Measurements from ENCODE around the gene BCAS3.

BCAS3 gene

DNA sequence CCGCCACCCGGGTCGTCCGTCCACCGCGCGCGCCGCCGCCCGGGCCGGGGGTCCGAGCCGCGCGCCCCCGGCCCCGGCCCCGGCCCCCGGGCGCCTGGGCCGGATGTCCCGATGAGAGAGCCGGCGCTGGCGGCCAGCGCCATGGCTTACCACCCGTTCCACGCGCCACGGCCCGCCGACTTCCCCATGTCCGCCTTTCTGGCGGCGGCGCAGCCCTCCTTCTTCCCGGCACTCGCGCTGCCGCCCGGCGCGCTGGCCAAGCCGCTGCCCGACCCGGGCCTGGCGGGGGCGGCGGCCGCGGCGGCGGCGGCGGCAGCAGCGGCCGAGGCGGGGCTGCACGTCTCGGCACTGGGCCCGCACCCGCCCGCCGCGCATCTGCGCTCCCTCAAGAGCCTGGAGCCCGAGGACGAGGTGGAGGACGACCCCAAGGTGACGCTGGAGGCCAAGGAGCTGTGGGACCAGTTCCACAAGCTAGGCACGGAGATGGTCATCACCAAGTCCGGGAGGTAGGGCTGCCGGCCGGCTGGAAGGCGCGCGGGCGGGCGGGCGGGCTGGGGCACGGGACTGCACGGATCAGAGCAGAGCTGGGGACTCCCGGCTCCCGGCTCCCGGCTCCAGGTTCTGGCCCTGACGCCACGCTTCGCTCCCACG lies 722.5 kb downstream of the BCAS3 start:
- no peak for DNase-seq (ENCODE audit: low read depth)

GRCh38 chr17:61400717-61401388 lies 723.2 kb downstream of the BCAS3 start:
- no peak for DNase-seq (ENCODE audit: low read depth)

GRCh38 chr17:61401389-61402072 lies 723.9 kb downstream of the BCAS3 start:
- no peak for DNase-seq (ENCODE audit: low read depth)

DNA sequence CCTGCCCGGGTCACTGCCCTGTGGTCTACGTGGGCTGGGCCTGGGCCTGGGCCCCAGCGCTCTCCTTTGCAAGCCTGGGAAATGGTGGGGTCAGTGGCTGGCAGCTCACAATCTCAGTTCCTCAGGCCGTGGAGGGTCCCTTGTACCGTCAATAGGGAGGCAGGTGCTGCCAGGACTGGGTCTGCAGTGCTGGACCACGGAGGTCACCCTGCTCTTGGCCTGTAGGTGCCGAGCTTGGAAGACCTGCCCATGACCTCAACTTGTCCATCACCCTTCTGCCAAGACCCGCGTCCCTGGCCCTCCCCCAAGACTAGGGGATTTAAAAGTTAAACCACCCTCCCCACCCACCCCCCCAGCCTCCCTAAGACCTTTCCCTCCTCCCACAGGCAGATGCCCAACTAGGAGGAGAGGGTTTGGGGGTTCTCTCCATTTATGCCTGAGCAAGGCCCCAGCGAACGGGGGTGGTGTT lies 724.5 kb downstream of the BCAS3 start:
- no peak for DNase-seq (ENCODE audit: low read depth)

GRCh38 chr17:61402978-61403800 lies 725.5 kb downstream of the BCAS3 start:
- DNase-seq (ENCODE audit: low read depth): no peak

- DNase-seq (ENCODE audit: low read depth): no peak
These were observed 726.4 kb downstream of the BCAS3 start for GRCh38 chr17:61403801-61404662.

DNA sequence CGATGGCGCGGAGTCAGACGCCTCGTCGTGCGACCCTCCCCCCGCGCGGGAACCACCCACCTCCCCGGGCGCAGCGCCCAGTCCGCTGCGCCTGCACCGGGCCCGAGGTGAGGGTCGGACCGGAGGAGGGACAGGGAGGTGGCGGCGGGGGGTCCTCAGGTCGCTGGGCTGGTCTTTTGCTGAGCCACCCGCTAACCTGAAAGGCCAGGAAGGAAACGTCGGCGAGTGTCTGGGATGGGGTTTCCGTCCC lies 726.9 kb downstream of the BCAS3 start:
- DNase-seq (ENCODE audit: low read depth): no peak

DNA sequence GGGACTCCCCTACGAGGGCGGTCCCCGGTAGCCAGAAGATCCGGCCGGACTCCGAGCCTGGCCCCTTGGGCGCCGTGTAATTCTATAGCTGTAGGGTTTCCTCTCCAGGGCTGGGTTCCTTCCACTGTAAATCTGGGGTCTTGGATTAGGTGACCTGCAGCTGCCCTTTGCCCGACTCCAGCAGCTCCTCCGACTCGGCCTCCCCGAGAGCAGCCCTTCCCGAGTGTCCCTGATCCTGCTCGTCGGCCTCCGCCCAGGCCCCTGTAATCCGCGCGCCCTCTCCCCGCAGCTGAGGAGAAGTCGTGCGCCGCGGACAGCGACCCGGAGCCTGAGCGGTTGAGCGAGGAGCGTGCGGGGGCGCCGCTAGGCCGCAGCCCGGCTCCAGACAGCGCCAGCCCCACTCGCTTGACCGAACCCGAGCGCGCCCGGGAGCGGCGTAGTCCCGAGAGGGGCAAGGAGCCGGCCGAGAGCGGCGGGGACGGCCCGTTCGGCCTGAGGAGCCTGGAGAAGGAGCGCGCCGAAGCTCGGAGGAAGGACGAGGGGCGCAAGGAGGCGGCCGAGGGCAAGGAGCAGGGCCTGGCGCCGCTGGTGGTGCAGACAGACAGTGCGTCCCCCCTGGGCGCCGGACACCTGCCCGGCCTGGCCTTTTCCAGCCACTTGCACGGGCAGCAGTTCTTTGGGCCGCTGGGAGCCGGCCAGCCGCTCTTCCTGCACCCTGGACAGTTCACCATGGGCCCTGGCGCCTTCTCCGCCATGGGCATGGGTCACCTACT lies 727.4 kb downstream of the BCAS3 start:
- DNase-seq (ENCODE audit: low read depth): no peak

- DNase-seq (ENCODE audit: low read depth): no peak
These were observed 728.3 kb downstream of the BCAS3 start for GRCh38 chr17:61405686-61406536.

DNA sequence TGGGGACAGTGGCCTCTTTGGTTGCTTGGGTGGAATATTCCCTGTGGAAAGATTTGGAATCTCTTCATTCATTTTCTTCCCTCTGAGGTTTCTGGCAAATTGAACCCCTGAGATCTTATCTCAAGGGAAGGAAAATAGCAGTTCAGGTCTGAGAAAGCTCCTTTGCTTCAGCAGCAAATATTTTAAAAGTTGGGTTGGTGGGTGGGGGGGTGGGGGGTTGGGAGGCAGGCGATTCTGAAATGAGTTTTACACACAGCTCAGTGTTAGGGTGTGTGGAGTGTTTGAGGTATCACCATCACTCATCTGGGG lies 728.8 kb downstream of the BCAS3 start:
- DNase-seq (ENCODE audit: low read depth): no peak

- no peak for DNase-seq (ENCODE audit: low read depth)
These were observed 729.6 kb downstream of the BCAS3 start for GRCh38 chr17:61406971-61407911.

DNA sequence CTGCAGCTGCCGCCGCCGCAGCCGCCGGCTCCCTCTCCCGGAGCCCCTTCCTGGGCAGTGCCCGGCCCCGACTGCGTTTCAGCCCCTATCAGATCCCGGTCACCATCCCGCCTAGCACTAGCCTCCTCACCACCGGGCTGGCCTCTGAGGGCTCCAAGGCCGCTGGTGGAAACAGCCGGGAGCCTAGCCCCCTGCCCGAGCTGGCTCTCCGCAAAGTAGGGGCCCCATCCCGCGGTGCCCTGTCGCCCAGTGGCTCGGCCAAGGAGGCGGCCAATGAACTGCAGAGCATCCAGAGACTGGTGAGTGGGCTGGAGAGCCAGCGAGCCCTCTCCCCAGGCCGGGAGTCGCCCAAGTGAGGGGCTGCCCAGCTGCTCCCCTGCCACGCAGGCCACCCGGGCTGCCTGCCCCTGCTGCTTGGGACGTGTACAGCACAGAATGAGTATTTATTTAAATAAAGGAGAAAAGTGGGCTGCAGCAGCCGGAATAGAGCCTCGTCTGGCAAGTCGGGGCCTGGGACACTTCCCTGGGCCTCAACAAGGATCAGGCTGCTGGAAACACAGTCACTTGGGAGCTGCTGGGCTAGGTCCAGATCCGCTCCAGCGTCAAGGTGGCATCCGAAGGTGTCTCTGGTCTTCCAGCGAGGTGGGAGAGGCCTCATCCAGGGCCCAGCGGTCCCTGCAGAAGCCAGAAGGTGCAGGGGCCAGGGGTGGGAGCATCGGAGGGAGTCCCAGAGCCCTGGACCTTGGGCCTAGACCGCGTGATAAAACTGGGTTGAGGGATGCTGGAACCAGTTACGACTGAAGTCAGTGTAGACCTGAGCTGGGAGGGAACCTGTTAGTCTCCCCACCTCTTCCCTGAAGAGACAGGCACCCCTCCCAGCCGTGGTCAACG lies 730.7 kb downstream of the BCAS3 start:
- DNase-seq (ENCODE audit: low read depth): no peak

DNA sequence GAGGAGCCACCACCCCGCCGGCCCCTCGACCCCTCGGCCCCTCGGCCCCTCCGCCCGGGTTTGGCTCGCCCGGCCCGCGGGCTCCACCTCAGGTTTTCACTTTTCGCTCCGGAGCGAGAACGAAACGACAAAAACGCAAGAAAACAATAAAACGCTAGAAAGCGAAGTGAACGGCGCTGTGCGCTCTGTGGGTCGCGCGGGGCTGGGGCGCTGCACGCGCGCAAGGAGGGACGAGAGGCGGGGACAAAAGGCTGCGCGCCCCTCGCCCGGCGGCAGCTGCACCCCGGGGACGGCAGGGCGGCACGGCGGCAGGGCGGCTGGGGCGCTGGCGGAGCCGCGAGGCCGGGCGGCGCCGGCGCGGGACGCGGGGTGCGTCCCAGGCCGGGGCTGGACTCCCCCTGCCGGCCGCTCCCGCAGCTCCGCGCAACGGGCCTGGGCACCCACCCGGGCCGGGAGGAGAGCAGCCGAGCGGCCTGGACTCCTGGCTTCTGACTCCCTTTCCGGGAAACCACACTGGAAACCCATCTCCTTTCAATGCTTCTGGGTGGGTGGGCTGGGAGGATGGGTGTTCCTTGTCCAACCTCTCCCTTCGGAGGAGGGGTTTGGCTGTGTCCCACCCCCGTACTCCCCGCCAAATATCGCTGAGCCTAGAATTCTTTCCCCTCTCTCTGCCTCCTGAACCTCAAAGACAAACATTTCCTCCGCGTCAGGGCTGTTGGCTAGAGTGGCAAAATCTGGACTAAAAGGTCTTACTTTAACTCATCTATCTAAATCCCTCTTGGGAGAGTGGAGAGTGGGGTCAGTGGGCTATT lies 731.9 kb downstream of the BCAS3 start:
- no peak for DNase-seq (ENCODE audit: low read depth)

DNA sequence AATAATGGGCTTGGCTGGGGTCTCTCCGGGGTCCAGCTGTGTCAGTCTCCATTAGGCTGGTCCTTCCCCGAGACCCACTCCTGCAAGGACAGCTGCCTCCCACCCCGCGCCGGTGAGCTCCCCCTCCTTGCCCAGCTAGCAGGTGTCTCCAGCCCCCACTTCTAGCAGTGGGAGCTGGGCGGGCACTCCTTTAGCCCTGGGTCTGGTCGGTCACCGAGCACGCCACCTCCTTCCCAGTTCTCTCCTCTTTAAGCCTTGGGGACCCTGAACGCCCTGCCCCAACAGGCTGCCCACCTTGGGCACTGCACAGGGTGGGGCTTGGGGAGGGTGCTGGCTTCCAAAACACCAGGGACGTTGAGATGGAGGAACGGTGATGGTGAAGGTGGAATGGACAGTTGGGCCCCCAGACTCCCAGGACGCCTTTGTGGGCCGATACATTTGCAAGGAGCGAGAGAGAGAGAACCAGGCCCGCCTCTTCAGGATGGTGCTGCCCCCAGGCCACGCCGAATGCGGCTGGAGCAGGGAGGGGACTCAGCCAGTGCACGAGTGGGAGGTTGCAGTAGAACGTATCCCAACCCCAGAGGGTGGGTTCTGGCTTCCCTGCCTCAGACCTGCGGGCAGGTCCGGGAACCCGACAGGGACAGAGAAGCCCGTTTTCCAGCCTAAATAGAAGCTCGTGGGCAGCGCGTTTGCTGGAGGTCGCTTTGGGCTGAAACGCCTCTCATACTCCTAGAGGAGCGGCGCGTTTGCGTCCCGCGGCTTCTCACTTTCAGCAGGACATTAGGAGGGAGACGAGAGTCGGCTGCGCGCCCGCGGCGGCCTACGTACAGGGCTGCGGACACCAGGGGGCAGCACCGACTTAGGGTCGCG lies 732.7 kb downstream of the BCAS3 start:
- DNase-seq (ENCODE audit: low read depth): no peak

DNA sequence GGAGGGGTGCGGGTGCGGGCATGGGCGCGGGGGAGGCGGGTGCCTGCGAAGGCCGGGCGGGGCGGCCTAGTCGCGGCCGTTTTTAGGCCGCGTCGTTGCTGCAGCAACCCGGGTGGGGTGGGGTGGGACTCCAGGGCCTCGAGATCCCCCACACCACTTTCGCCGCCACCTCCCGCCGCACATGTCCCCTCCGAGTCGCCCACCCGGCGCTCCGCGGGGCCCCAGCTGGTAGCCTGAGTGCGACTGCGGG lies 733.3 kb downstream of the BCAS3 start:
- DNase-seq (ENCODE audit: low read depth): no peak
